GM18909 (cell line): Measurements from ENCODE around the gene CDKAL1.

Experiments
- ATAC-seq: cut with Tn5 transposase; IDR thresholded peaks from one replicate; pipeline ENCODE4 v1.9.1; 2021; ENCODE audit warnings: mild to moderate bottlenecking; ENCODE audit not compliant: unreplicated experiment, poor library complexity

Gene CDKAL1

GRCh38 chr6:21104288-21104687 is 570.0 kb downstream of the CDKAL1 start:
- no peak for ATAC-seq

GRCh38 chr6:21107796-21108195 is 573.5 kb downstream of the CDKAL1 start:
- ATAC-seq, result no peak

DNA sequence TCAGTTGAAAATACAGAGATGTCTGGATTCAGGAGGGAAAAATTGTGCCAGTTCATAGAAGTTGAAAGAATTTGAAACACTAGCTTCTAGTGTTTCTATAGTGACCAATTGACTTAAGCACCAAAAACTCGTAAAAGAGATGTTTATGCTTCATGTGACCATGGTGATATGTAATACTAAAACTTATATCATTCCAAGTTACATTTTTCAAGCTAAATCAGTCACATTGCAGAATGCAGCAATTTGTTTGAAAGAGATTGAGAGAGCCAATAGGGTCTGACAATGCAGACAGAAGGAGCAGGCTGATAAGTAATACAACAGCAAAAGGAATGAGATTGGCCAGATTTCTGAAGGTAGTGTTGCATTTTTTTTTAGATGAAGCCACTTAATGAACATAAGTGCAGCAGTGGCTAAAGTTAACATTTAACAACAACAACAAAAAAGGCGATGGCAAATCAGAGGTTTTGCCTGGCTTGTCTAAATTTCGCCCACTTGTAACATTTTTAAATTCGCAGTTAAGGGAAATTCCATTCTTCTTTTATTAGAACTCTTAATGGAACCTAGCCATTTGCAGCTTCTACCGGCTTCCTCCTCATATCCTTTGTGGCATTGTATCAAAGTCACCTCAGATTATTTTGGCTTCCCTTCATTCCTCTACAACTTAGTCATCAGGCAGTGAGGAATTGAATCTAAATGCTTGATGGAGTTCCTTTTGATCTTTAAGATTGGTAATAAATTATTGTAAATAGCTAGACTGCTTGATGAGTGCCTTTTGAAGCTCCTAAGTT is 575.3 kb downstream of the CDKAL1 start:
- no peak for ATAC-seq

- ATAC-seq, result no peak
Measured at GRCh38 chr6:21110684-21111083, 576.4 kb downstream of the CDKAL1 start.

- no peak for ATAC-seq
Measured at GRCh38 chr6:21111093-21111725, 577.0 kb downstream of the CDKAL1 start.

DNA sequence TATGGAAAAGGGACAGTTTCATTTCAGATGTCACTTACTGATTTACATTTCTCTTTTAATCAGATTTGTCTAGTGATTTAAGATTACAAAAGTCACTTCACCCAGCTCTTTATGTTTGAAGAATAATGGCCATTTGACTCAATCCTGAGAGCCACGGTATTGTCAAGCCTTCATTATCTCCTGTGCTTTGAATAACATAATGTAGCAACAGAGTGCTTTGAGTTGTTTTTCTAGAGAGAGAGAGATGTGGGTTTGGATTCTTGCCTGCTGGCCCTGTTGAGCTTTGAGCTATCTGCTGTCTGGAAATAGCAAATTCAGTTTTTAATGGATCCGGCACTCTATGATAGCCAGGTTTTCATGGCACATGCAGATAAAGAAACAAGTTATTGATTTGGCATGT is 580.9 kb downstream of the CDKAL1 start:
- ATAC-seq, result no peak

DNA sequence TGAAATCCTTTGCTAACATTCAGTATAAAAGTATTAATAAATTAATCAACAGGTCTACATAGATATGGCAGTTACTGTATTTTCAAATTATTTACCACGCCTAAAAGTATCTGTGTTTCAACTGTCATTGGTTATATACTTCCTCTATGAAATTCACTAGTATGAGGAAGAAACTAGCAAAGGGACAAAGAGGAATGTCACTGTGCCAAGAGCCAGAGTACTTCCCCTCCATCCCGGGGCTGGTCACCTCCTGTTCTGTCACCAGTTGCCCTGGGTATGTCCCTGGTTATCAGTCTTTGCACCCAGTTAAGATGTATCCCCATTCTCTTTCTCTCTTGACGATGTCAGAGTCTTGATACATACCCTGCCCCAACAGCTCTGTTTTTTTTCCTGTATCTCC is 582.5 kb downstream of the CDKAL1 start:
- ATAC-seq, result no peak

DNA sequence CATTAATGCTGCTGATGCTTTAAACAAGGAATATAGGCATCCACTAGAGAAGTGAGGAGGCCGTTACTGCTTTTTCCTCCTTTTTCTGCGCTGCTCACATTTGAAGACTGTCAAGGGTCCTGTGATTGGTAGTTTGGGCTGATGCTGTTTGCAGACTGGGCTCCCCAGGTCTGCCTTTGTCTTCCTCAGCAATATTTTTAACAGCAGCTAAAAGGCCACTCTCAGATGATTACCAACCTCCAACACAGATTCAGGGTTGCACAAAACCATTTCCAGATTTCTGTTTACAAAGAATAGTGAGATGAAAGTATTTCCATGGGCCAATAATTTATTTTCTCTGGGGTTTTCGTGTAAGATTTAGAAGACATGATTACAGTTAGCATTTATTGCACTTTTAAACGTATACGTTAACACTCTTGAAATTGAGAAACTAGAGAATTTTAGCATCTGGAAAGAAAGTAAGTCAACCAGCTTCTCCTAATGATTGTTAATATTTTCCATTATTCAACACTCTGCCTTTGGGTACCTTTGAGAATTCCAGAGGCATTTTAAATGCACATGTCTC is 584.0 kb downstream of the CDKAL1 start:
- ATAC-seq, result no peak

GRCh38 chr6:21121636-21122136 is 587.4 kb downstream of the CDKAL1 start:
- no peak for ATAC-seq

GRCh38 chr6:21123507-21124436 is 589.5 kb downstream of the CDKAL1 start:
- no peak for ATAC-seq

GRCh38 chr6:21128601-21129000 is 594.3 kb downstream of the CDKAL1 start:
- ATAC-seq, result no peak

- ATAC-seq, result no peak
Measured at GRCh38 chr6:21131406-21131805, 597.1 kb downstream of the CDKAL1 start.

DNA sequence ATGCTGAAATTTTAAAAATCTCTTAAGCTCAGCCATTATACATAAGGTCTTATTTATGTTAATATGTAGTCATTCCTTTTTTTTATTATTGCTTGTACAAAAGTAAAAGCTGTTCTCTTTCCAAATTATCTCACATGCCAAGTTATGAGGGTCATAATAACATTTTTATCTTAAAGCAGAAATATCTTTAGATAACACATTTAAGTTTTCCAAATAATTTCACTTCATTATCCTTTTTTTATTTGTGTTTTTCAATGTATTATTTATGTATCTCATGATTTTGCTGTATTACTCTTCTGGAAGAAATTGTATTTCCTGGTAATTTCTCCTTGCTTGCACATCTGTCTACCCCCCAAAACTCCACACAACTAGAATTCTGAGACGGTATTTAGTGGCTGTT is 598.2 kb downstream of the CDKAL1 start:
- ATAC-seq, result no peak

DNA sequence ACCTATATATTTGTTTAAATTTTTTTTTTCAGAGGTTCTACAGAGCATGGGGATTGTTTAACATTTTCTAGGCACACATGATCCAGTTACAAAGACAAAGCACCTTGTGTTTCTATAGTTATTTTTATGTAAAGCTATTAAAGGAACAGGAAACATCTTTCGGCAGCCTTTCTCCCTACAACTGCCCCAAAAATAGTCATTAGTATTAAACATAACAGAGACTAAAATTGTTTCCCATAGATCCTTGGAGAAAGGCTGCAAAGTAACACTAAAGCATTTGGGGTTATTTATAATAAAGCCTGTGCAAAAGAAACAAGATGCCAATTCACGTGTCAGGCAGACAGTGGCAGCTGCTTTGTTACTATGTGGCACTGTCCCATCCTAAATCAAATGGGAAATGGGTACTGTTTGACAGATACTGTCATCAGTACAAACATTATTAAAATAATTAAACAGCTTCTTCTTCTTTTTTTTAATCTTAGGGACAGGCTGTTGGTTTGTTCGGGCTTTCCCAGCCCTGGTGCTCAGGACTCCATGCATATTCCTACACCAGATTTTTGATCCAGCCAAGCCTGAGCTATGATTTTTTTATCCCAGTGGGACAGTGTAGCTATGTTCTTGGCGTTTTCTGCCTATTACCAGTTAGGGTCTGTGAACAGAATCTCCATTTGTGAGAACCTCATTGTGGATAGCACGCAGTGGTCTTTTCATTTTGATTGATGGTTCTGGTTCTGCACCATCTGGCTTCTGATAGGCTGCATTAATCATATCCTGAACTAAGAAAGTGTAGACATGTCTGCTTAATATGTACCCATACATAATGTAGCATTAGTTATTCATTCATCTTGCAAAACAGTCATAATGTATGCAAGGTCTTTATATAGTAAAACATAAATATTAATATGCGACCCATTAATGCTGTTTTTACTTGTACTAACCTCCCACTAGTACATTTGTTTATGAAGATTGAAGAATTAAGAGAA is 598.9 kb downstream of the CDKAL1 start:
- ATAC-seq, result no peak

GRCh38 chr6:21133901-21134300 is 599.6 kb downstream of the CDKAL1 start:
- ATAC-seq, result no peak

GRCh38 chr6:21134356-21134755 is 600.1 kb downstream of the CDKAL1 start:
- no peak for ATAC-seq

DNA sequence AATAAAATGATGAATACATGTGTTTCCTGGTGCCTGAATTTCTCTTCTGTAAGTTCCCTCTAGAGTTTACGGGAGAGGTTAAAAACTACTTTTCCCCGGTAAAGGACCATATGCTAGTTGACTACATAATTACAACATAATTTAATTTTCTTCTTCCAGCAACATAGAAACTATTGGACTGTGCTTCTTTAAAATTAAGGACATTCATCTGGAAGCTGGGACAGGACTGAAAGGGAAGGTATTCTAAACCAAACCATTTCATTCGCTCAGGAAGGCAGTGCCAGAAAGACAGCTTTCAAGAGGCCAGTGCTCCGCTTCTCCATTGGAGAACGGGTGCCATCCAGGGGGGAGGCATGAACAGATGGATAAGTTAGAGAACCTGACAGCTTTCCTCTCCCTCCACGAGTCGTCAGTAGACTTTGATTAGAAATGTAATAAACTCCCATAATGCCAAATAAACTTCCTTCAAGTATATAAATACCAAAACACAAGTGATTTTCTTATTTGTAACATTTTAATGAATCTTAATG is 601.3 kb downstream of the CDKAL1 start:
- ATAC-seq, result no peak

- ATAC-seq, result no peak
Measured at GRCh38 chr6:21137700-21138335, 603.6 kb downstream of the CDKAL1 start.
